GM19023 (cell line): ENCODE data around the gene ROMO1.
"Not testable (repeated sequence)": the region's sequence is repeated elsewhere in the genome, so short reads cannot be mapped to it uniquely, and the experiment has no call there.

ENCODE experiments used
- ATAC-seq: cut with Tn5 transposase; IDR thresholded peaks from one replicate; pipeline ENCODE4 v1.9.1; 2021; ENCODE audit warnings: mild to moderate bottlenecking, moderate library complexity; ENCODE audit not compliant: unreplicated experiment

ROMO1 gene

DNA sequence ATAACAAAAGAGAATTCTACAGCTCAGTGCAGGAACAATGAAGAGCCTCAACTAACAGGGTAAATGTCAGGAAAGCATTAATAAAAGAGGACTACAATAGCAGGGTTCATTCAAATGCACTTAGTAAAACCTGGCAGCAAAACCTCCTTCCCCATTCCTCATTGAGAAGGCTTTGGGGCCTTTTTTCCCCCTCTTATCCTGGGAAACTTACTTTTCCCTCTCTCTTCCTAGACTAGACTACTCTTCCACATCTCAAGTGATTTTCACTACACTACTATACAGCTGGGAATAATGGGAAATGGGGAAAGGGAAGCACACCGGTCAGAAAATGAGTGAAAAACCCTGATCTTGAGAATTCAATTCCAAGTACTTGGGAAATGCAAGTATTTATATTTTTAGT lies 10.1 kb downstream of the ROMO1 start:
- ATAC-seq: no peak

DNA sequence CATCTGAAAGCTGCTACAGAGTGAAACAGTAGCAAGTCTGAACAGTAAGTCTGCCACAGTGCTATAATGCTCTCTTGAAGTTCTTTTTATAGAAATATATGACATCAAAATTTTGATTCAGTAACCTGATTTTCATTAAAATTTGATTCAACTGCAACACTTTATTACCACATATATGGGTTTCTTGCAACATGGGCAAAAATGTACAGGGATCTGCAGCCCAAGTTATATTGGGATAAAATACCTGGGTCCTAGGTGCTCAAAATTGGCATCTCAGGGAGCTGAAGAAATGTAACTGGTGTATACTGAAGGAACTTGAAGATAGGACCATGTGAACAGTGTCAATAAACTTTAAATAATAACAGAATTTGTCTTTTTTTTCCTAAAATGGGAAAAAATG lies 10.8 kb downstream of the ROMO1 start:
- no peak for ATAC-seq

DNA sequence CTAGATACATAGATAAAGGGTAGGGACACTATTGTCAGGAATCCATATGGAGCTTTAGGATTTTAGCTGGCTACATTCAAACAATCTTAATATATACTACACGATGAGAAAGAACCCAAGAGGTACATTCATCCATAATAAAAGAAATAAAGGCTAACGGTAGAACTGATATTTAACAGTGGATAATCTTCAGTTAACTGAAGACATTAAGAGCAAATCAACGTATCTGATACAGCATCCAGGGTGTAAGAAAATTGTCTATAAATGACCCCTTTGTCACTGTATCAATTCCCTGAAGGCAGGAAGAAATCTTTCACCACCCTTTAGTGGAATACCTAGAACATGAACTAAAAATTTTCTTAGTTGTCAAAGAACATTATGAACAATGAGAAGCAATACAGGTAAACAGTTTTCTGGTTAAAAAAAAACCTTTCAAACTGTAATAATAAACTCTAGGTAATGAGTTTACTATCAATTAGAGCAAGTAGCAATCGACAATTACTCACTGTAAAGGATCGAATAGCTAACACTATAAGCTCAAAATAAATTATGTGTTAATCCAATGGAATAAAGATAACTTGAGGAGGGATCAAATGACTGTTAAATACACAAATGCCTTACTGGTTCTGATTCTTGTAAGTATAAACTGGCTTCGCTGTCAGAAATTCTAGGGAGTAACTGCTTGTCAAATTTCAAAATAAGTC lies 11.8 kb downstream of the ROMO1 start:
- no peak for ATAC-seq

DNA sequence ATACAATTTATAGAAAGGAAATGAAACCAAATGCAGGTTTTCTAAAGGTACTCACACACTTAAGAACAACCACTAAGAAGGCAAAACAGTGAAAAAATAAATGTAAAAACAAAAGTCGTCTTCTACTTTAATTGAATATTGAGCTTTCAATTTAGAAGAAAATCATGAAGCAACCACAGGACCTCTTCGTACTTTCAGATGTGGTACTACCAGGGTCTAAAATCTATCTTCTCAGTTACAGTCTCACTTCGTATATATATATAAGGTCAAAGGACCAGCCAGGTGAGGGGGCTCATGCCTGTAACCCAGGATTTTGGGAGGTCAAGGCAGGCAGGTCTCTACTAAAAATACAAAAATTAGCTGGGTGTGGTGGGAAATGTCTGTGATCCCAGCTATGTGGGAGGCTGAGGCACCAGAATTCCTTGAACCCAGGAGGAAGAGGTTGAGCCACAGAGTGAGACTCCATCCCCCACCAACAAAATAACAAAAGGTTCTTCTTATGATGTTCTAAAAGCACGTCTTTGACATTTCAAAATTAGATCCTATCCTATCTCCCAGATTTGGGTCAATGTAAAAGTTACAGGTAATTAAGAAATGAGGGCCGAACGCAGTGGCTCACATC lies 12.5 kb downstream of the ROMO1 start:
- ATAC-seq: no peak

DNA sequence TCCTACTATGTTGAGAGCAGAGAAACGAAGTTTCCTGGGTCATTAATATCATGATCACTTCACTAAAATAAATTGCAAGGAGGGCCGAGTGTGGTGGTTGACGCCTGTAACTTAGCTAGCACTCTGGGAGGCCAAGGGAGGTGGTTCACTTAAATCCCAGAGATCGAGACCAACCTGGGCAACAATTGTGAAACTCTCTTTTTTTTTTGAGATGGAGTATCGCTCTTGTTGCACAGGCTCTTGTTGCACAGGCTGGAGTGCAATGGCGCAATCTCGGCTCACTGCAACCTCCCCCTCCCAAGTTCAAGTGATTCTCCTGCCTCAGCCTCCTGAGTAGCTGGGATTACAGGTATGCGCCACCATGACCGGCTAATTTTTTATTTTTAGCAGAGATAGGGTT lies 13.9 kb downstream of the ROMO1 start:
- not testable (repeated sequence) for ATAC-seq

DNA sequence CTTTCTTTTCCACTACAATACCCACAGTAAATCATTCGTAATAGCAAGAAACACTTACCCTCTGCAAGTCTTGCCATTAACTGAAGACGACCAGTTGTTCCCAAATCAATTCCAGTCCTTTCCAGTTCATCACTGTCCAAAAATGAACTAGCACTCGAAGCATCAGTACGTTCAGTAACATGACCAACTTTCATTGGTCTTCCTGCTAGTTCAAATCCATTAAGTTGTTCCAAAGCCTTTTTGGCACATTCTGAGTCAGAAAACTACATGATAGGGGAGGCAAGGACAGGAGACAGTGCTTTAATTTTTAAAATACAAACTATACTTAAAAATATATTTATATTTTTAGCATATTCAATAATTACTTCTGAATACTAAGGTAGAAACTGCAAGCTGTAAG lies 14.9 kb downstream of the ROMO1 start:
- no peak for ATAC-seq

DNA sequence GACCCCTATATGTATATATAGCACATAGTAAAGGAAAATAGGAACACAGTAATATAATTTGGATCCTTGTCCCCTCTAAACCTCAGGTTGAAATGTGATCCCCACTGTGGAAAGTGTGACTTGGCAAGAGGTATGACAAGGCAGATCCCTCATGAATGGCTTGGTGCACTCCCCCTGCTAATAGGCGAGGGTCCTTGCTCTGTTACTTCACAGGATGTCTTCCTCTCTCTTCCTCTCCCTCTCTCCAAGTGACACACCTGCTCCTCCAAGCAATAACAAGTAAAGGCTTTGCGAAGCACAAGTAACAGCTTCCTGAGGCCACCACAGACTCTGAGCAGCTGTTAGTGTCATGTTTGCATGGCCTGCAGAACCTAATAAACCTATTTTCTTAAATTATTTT lies 16.4 kb downstream of the ROMO1 start:
- ATAC-seq: no peak

DNA sequence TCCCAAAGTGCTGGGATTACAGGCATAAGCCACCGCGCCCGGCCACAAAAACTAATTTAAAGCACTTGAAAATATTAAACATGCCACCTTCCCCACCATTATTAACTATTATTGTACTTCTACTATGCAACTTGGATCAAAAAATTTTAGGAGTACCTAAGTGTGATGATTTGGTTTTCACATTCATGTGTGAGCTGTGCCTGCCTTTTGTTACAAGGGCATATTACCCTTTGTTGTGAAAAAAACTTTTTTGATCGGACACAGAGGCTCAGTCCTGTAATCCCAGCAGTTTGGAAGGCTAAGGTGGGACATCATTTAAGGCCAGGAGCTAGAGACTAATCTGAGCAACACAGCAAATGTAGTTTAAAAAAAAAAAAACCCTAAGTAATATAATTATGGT lies 17.1 kb downstream of the ROMO1 start:
- ATAC-seq: no peak

DNA sequence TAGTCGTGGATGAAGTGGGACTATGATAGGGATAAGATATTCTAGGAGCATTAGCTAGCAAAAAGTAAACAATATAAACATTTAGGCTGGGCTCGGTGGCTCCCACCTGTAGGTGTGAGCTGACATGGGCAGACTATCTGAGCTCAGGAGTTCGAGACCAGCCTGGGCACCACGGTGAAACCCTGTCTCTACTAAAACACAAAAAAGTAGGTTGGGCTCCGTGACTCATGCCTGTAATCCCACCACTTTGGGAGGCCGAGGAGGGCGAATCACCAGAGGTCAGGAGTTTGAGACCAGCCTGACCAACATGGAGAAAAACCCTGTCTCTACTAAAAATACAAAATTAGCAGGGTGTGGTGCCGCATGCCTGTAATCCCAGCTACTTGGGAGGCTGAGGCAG lies 19.1 kb downstream of the ROMO1 start:
- not testable (repeated sequence) for ATAC-seq

DNA sequence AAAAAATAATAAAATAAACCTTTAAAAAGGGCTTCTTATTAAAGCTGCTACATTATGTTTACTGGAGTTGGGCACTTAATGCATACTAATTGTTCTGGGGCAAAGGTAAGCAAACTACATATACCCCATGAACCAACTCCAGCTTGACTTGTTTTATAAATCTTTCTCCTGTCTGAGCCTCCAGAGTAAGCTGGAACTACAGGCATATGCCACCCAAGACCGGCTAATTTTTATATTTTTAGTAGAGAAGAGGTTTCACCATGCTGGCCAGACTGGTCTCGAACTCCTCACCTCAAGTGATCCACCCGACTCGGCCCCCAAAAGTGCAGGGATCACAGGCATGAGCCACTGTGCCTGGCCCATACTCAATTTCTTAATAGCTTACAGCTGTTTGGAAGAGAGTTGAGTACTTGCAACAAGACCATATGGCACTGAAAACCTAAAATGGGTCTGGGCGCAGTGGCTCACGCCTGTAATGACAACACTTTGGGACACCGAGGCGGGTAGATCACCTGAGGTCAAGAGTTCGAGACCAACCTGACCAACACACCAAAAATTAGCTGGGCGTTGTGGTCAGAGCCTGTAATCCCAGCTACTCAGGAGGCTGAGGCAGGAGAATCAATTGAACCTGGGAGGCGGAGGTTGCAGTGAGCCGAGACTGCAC lies 19.9 kb downstream of the ROMO1 start:
- ATAC-seq: no peak

DNA sequence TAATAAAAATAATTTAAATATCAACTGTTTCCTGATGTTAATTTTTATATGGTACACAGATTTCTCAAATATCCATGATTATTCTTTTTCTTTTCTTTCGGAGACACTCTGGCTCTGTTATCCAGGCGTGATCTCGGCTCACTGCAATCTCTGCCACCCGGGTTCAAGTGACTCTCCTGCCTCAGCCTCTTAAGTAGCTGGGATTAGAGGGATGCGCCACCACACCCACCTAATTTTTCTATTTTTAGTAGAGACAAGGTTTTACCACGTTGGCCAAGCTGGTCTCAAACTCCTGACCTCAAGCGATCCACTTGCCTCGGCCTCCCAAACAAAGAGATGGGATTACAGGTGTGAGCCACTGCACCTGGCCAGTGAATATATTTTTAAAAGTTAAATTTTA lies 20.5 kb downstream of the ROMO1 start:
- no peak for ATAC-seq

DNA sequence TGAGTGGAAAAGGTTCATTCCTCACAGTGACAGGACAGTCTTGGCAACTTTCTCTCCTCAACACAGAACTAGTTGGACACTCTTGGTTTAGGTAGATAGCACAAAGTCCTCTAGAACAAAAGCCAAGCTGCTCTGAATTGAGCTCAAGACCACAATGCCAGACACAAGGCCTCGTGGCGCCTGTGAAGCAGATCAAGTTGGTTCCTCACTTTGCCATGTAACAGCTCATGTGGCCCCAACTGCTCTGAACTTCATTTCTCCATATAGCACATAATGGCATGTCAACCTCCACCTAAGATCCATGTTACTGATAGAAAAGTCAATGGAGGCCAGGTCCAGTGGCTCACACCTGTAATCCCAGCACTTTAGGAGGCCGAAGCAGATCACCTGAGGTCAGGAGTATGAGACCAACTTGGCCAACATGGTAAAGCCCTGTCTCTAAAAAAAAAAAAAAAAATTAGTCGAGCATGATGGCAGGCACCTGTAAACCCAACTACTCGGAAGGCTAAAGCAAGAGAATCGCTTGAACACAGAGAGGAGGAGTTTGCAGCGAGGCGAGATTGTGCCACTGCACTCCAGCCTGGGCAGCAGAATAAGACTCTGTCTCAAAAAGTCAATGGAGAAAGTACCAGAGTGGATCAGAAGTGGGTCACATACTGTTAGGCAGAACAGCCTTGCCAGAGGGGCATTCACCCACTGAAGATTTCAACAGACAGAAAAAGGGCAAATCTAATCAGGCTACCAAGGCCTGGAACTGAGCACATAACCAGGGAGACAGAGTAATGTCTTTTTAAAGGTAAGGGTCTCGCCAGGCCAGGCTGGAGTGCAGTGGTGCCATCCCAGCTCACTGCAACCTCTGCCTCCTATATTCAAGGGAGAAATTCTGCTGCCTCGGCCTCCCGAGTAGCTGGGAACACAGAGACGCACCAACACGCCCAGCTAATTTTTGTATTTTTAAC lies 21.2 kb downstream of the ROMO1 start:
- no peak for ATAC-seq

DNA sequence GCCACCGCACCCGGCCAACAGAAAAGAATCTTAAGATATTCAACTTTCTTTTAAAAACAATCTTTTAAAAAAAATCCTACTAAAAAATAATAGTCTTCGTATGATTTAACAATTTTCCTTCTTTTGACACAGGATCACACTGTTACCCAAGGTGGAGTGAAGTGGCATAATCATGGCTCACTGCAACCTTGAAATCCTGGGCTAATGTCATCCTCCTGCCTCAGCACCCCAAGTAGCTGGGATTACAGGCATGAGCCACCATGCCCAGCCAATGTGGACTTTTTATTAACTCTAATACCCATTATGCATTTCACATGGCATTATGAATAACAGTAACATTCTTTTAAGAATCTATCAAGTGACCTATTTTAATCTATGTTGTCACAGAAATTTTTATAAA lies 22.0 kb downstream of the ROMO1 start:
- no peak for ATAC-seq

DNA sequence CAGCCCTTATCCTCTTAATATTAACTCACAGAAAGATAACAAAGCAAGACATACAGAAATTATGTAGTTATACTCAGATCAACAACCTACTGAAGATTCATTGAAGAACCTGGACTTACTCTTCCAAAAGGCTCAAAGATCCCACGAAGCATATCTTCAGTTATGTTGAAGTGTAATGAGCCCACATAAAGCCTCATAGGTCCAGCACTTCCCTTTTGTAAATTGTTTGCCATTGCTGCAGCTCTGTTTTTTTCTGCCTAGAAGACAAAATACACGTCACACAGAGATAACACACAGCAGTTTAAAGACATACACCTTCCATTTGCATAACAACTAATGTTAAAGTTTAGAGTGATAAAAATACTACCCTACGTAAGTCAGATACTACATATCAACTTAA lies 22.4 kb downstream of the ROMO1 start:
- ATAC-seq: no peak

DNA sequence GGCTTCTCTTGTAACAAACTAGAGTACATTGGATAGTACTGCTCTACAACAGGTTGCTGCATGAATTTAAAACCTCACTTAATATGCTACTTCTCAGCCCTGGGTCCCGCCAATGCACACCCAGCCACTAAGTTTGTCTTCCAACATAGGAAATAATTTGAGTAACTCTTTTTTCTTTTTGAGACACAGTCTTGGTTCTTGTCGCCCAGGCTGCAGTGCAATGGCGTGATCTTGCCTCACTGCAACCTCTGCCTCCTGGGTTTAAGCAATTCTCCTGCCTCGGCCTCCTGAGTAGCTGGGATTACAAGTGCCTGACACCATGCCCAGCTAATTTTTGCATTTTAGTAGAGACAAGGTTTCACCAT lies 24.1 kb downstream of the ROMO1 start:
- ATAC-seq: not testable (repeated sequence)

DNA sequence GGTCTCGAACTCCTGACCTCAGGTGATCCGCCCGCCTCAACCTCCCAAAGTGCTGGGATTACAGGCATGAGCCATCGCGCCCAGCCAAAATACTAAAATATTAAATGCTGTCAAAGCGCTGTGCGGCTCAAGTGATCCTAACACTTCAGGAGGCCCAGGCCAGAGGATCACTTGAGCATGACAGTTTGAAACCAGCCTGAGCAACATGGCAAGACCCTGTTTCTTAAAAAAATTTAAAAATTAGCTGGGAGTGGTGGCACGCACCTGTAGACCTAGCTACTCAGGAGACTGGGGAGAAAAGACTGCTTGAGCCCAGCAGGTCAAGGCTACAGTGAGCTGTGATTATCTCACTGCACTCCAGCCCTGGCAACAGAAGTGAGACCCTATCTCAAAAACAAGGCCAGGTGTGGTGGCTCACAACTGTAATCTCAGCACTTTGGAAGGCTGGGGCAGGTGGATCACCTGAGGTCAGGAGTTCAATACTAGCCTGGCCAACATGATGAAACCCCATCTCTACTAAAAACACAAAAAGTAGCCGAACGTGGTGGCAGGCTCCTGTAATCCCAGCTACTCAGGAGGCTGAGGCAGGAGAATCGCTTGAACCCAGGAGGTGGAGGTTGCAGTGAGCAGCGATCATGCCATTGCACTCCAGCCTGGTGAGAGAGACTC lies 24.6 kb downstream of the ROMO1 start:
- not testable (repeated sequence) for ATAC-seq

DNA sequence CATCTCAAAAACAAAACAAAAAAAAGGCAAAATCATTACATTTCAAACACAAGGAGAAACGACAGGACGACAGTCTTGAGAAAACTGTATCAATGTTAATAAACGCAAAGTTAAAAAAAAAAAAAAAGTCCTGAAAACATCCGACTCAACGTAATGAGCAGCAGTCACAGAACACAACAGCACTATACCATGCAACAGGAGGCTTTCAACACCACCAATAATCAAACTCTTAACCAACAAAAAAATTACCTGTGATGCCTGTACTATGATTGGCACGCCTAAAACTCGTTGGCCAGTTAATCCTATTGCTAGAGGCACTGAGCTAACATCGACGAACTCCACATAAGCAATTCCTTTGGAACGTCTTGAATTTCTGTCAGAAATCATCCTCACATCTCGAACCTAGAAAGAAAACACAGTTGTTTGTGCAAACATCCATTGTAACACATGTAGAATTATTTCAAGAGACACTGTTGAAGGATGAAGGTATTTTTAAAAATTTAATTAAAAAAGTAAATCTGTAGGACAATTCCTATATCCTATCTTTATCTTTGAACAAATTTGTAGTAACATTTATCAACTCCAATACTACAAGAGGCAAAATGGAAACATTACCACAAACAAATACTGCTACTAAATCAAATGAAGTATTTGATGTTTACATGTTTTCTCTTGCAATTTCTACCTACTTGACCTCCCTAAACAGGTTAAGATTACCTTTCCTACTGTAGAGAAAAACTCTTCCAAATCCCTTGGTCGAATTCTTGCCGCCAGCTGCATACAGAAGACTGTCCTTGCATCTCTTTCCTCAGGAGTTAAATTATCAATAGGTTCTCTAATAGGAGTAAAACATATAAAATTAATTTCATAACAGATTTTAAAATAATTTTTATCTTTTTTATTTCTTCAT lies 25.4 kb downstream of the ROMO1 start:
- ATAC-seq: no peak

DNA sequence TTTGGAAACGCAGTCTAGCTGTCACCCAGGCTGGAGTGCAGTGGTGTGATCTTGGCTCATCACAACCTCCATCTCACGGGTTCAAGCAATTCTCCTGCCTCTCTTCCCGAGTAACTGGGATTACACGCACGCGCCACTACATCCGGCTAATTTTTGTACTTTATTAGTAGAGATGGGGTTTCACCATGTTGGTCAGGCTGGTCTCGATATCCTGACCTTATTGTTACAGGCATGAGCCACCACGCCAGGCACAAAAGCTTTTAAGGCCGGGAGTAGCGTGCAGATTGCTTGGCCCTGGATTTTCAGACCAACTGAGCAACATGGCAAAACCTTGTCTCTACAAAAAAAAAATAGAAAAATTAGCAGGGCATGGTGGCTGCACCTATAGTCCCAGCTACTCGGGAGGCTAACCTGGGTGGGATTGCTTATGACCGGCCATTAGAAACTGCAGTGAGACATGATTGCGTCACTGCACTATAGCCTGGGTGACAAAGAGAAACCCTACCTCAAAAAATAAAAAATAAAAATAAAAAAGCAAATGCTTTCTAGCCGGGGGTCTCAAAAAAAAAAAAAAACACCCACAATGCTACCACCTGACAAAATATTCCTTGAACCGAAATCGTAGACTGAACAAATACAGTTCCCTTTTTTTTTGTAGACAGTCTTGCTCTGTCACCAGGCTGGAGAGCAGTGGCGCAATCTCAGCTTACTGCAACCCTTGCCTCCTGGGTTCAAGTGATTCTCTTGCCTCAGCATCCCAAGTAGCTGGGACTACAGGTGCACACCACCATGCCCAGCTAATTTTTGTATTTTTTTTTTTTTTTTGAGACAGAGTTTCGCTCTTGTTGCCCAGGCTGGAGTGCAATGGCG lies 27.9 kb downstream of the ROMO1 start:
- ATAC-seq: no peak
